ENCODE data around the gene RFESD.

- TF ChIP-seq CTCF (IDR thresholded peaks at IDR 0.05) (no peak), EZH2 (IDR thresholded peaks at IDR 0.05; ENCODE audit: borderline replicate concordance, insufficient read depth, low read depth, low read length, poor library complexity, severe bottlenecking) (no peak)
These were observed 25.2 kb downstream of the RFESD start for GRCh38 chr5:95671826-95672225.
